ENCODE results near the gene EDEM3.

EDEM3 gene

GRCh38 chr1:184658055-184658454 lies 96.6 kb downstream of the EDEM3 start:
- Histone ChIP-seq H3K27me3 (ENCODE audit: insufficient read depth, low read length) (no peaks in the 10 kb centered on the region), H3K79me2 (ENCODE audit: control insufficient read depth, insufficient read depth, low read length, unreplicated experiment) (no peaks in the 10 kb centered on the region), H2AFZ (ENCODE audit: low read length, unreplicated experiment) (no peak overlapping the region), H3K36me3 (ENCODE audit: insufficient read depth, low read length) (no peaks in the 10 kb centered on the region), H3K4me3 (ENCODE audit: low read depth, low read length) (no peak overlapping the region), H3K27ac (ENCODE audit: low read depth, low read length) (no peak overlapping the region), H3K4me1 (ENCODE audit: control insufficient read depth, insufficient read depth, low read length, unreplicated experiment) (no peaks in the 10 kb centered on the region)

- no peak overlapping the region for H3K27ac ChIP-seq (ENCODE audit: low read depth, low read length)
- H3K4me3 ChIP-seq (ENCODE audit: low read depth, low read length), result no peak overlapping the region
- peaks cover 10% of the 10 kb centered on the region for H3K27me3 ChIP-seq (ENCODE audit: insufficient read depth, low read length)
- no peaks in the 10 kb centered on the region for H3K36me3 ChIP-seq (ENCODE audit: insufficient read depth, low read length)
- H3K4me1 ChIP-seq (ENCODE audit: control insufficient read depth, insufficient read depth, low read length, unreplicated experiment), result no peaks in the 10 kb centered on the region
- no peaks in the 10 kb centered on the region for H3K79me2 ChIP-seq (ENCODE audit: control insufficient read depth, insufficient read depth, low read length, unreplicated experiment)
- no peak overlapping the region for H2AFZ ChIP-seq (ENCODE audit: low read length, unreplicated experiment)
These were observed 98.4 kb downstream of the EDEM3 start for GRCh38 chr1:184656221-184656620.

- Histone ChIP-seq H3K27ac (ENCODE audit: low read depth, low read length) (no peak overlapping the region), H2AFZ (ENCODE audit: low read length, unreplicated experiment) (no peak overlapping the region), H3K27me3 (ENCODE audit: insufficient read depth, low read length) (peaks cover 20% of the 10 kb centered on the region), H3K36me3 (ENCODE audit: insufficient read depth, low read length) (no peaks in the 10 kb centered on the region), H3K4me1 (ENCODE audit: control insufficient read depth, insufficient read depth, low read length, unreplicated experiment) (no peaks in the 10 kb centered on the region), H3K4me3 (ENCODE audit: low read depth, low read length) (no peak overlapping the region), H3K79me2 (ENCODE audit: control insufficient read depth, insufficient read depth, low read length, unreplicated experiment) (no peaks in the 10 kb centered on the region)
These were observed 99.5 kb downstream of the EDEM3 start for GRCh38 chr1:184655185-184655584.

GRCh38 chr1:184650177-184650866 lies 104.3 kb downstream of the EDEM3 start:
- Histone ChIP-seq H3K4me1 (ENCODE audit: control insufficient read depth, insufficient read depth, low read length, unreplicated experiment) (no peaks in the 10 kb centered on the region), H3K79me2 (ENCODE audit: control insufficient read depth, insufficient read depth, low read length, unreplicated experiment) (no peaks in the 10 kb centered on the region), H3K27ac (ENCODE audit: low read depth, low read length) (no peak overlapping the region), H3K27me3 (ENCODE audit: insufficient read depth, low read length) (peaks cover 20% of the 10 kb centered on the region), H2AFZ (ENCODE audit: low read length, unreplicated experiment) (no peak overlapping the region), H3K4me3 (ENCODE audit: low read depth, low read length) (no peak overlapping the region), H3K36me3 (ENCODE audit: insufficient read depth, low read length) (no peaks in the 10 kb centered on the region)

GRCh38 chr1:184649451-184649888 lies 105.2 kb downstream of the EDEM3 start:
- H3K79me2 ChIP-seq (ENCODE audit: control insufficient read depth, insufficient read depth, low read length, unreplicated experiment), result no peaks in the 10 kb centered on the region
- H3K4me3 ChIP-seq (ENCODE audit: low read depth, low read length), result no peak overlapping the region
- H2AFZ ChIP-seq (ENCODE audit: low read length, unreplicated experiment), result no peak overlapping the region
- peaks cover 21% of the 10 kb centered on the region for H3K27me3 ChIP-seq (ENCODE audit: insufficient read depth, low read length)
- no peaks in the 10 kb centered on the region for H3K4me1 ChIP-seq (ENCODE audit: control insufficient read depth, insufficient read depth, low read length, unreplicated experiment)
- no peak overlapping the region for H3K27ac ChIP-seq (ENCODE audit: low read depth, low read length)
- H3K36me3 ChIP-seq (ENCODE audit: insufficient read depth, low read length), result no peaks in the 10 kb centered on the region

DNA sequence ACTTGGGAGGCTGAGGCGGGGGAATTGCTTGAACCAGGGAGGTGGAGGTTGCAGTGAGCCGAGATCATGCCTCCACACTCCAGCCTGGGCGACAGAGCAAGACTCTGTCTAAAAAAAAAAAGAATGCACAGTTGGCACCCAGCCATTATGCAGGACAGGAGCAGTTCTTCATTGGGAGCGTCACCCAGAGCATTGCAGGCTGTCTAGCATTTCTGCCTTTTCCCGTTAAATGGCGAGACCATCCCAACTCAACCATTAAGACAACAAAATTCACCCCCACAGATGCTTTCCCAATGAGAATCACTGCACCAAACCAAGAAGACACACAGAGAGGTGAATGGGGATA lies 105.8 kb downstream of the EDEM3 start:
- Histone ChIP-seq H3K27me3 (ENCODE audit: insufficient read depth, low read length) (peaks cover 26% of the 10 kb centered on the region), H3K27ac (ENCODE audit: low read depth, low read length) (no peak overlapping the region), H3K36me3 (ENCODE audit: insufficient read depth, low read length) (no peaks in the 10 kb centered on the region), H3K79me2 (ENCODE audit: control insufficient read depth, insufficient read depth, low read length, unreplicated experiment) (no peaks in the 10 kb centered on the region), H2AFZ (ENCODE audit: low read length, unreplicated experiment) (no peak overlapping the region), H3K4me1 (ENCODE audit: control insufficient read depth, insufficient read depth, low read length, unreplicated experiment) (no peaks in the 10 kb centered on the region), H3K4me3 (ENCODE audit: low read depth, low read length) (no peak overlapping the region)

GRCh38 chr1:184648160-184648855 lies 106.3 kb downstream of the EDEM3 start:
- H2AFZ ChIP-seq (ENCODE audit: low read length, unreplicated experiment), result no peak overlapping the region
- no peaks in the 10 kb centered on the region for H3K79me2 ChIP-seq (ENCODE audit: control insufficient read depth, insufficient read depth, low read length, unreplicated experiment)
- no peak overlapping the region for H3K4me3 ChIP-seq (ENCODE audit: low read depth, low read length)
- H3K27ac ChIP-seq (ENCODE audit: low read depth, low read length), result no peak overlapping the region
- no peaks in the 10 kb centered on the region for H3K4me1 ChIP-seq (ENCODE audit: control insufficient read depth, insufficient read depth, low read length, unreplicated experiment)
- H3K36me3 ChIP-seq (ENCODE audit: insufficient read depth, low read length), result no peaks in the 10 kb centered on the region
- H3K27me3 ChIP-seq (ENCODE audit: insufficient read depth, low read length), result peaks cover 31% of the 10 kb centered on the region

GRCh38 chr1:184647471-184647870 lies 107.2 kb downstream of the EDEM3 start:
- H3K27ac ChIP-seq (ENCODE audit: low read depth, low read length), result no peak overlapping the region
- H3K4me1 ChIP-seq (ENCODE audit: control insufficient read depth, insufficient read depth, low read length, unreplicated experiment), result no peaks in the 10 kb centered on the region
- H3K27me3 ChIP-seq (ENCODE audit: insufficient read depth, low read length), result peaks cover 35% of the 10 kb centered on the region
- no peak overlapping the region for H2AFZ ChIP-seq (ENCODE audit: low read length, unreplicated experiment)
- no peak overlapping the region for H3K4me3 ChIP-seq (ENCODE audit: low read depth, low read length)
- no peaks in the 10 kb centered on the region for H3K79me2 ChIP-seq (ENCODE audit: control insufficient read depth, insufficient read depth, low read length, unreplicated experiment)
- no peaks in the 10 kb centered on the region for H3K36me3 ChIP-seq (ENCODE audit: insufficient read depth, low read length)

- Histone ChIP-seq H3K36me3 (ENCODE audit: insufficient read depth, low read length) (no peaks in the 10 kb centered on the region), H3K27me3 (ENCODE audit: insufficient read depth, low read length) (peaks cover 38% of the 10 kb centered on the region), H3K27ac (ENCODE audit: low read depth, low read length) (no peak overlapping the region), H2AFZ (ENCODE audit: low read length, unreplicated experiment) (no peak overlapping the region), H3K4me1 (ENCODE audit: control insufficient read depth, insufficient read depth, low read length, unreplicated experiment) (no peaks in the 10 kb centered on the region), H3K4me3 (ENCODE audit: low read depth, low read length) (no peak overlapping the region), H3K79me2 (ENCODE audit: control insufficient read depth, insufficient read depth, low read length, unreplicated experiment) (no peaks in the 10 kb centered on the region)
These were observed 107.8 kb downstream of the EDEM3 start for GRCh38 chr1:184646824-184647223.

GRCh38 chr1:184646178-184646701 lies 108.4 kb downstream of the EDEM3 start:
- H3K4me3 ChIP-seq (ENCODE audit: low read depth, low read length), result no peak overlapping the region
- no peaks in the 10 kb centered on the region for H3K4me1 ChIP-seq (ENCODE audit: control insufficient read depth, insufficient read depth, low read length, unreplicated experiment)
- peaks cover 38% of the 10 kb centered on the region for H3K27me3 ChIP-seq (ENCODE audit: insufficient read depth, low read length)
- H3K36me3 ChIP-seq (ENCODE audit: insufficient read depth, low read length), result no peaks in the 10 kb centered on the region
- no peaks in the 10 kb centered on the region for H3K79me2 ChIP-seq (ENCODE audit: control insufficient read depth, insufficient read depth, low read length, unreplicated experiment)
- no peak overlapping the region for H2AFZ ChIP-seq (ENCODE audit: low read length, unreplicated experiment)
- H3K27ac ChIP-seq (ENCODE audit: low read depth, low read length), result no peak overlapping the region

GRCh38 chr1:184644771-184645170 lies 109.9 kb downstream of the EDEM3 start:
- no peaks in the 10 kb centered on the region for H3K79me2 ChIP-seq (ENCODE audit: control insufficient read depth, insufficient read depth, low read length, unreplicated experiment)
- no peaks in the 10 kb centered on the region for H3K4me1 ChIP-seq (ENCODE audit: control insufficient read depth, insufficient read depth, low read length, unreplicated experiment)
- peaks cover 35% of the 10 kb centered on the region for H3K27me3 ChIP-seq (ENCODE audit: insufficient read depth, low read length)
- H3K4me3 ChIP-seq (ENCODE audit: low read depth, low read length), result no peak overlapping the region
- no peak overlapping the region for H2AFZ ChIP-seq (ENCODE audit: low read length, unreplicated experiment)
- no peak overlapping the region for H3K27ac ChIP-seq (ENCODE audit: low read depth, low read length)
- H3K36me3 ChIP-seq (ENCODE audit: insufficient read depth, low read length), result no peaks in the 10 kb centered on the region

Measured in ACC112 (cell line).